ENCODE measurements around the gene OCA2. TPM values are rescaled to one million over a fixed set of nuclear protein-coding genes. Genes with fewer than 3 reads are reported as not detected.

OCA2 gene
- total and polyA plus RNA-seq, 2 of the 4 experiments (the other 2 are of a cell fraction), result under 0.01 to 0.03 TPM

- H3K4me2 ChIP-seq (ENCODE audit: low read depth, low read length), result no peak overlapping the region
- WGBS, 2 experiments (ENCODE audit: extremely low coverage in 2 of 2, insufficient read length in 1 of 2), result 76% methylated on average over 7 of the region's 15 CpGs; no CpG with 5 or more reads in 1 of the 2 experiments
- no peak for TF ChIP-seq RAD21 (IDR thresholded peaks at IDR 0.05; ENCODE audit: low read length)
- TF ChIP-seq MAFK (IDR thresholded peaks at IDR 0.05; ENCODE audit: low read depth, low read length), result no peak
- TF ChIP-seq FOS (IDR thresholded peaks at IDR 0.05; ENCODE audit: low read depth, low read length), result no peak
- TF ChIP-seq BHLHE40 (IDR thresholded peaks at IDR 0.05; ENCODE audit: low read depth, low read length), result no peak
- no peak for TF ChIP-seq RFX5 (IDR thresholded peaks at IDR 0.05; ENCODE audit: low read depth, low read length)
- no peak for TF ChIP-seq USF2 (IDR thresholded peaks at IDR 0.05; ENCODE audit: low read depth, low read length)
- TF ChIP-seq ELK1 (IDR thresholded peaks at IDR 0.05; ENCODE audit: borderline replicate concordance, low read depth, low read length), result no peak
- TF ChIP-seq CTCF (conservative IDR thresholded peaks at IDR 0.05; ENCODE audit: low read depth, low read length), result no peak
- TF ChIP-seq SMC3 (IDR thresholded peaks at IDR 0.05; ENCODE audit: low read depth, low read length), result no peak
- ChIA-PET CTCF (no interaction called here), POLR2A (ENCODE audit: unreplicated experiment) (no interaction called here)
- no peak overlapping the region for H2BK5ac ChIP-seq (ENCODE audit: low read depth, low read length, poor library complexity, severe bottlenecking)
- no peak for DNase-seq
- no peak overlapping the region for H2BK15ac ChIP-seq (ENCODE audit: low read depth, low read length)
- no peak overlapping the region for H2BK120ac ChIP-seq (ENCODE audit: low read depth, low read length)
- H4K5ac ChIP-seq (ENCODE audit: low read depth, low read length), result no peak overlapping the region
- H3K4ac ChIP-seq (ENCODE audit: low read depth, low read length), result no peak overlapping the region
- in situ Hi-C loops (cut with MboI; ENCODE audit: low sequenced_read_pairs) (no loop called here), intact Hi-C loops (cut with micrococcal nuclease) (no loop called here), dilution Hi-C loops (cut with HindIII; ENCODE audit: low sequenced_read_pairs, unreplicated experiment) (no loop called here)
- no peak overlapping the region for H3K18ac ChIP-seq (ENCODE audit: low read depth, low read length)
- H3K9me3 ChIP-seq (ENCODE audit: control insufficient read depth, insufficient read depth, low read length), result peaks cover 42% of the 10 kb centered on the region
- H3K36me3 ChIP-seq (ENCODE audit: control insufficient read depth, insufficient read depth, low read length), result no peaks in the 10 kb centered on the region
- H3K14ac ChIP-seq (replicated peaks; ENCODE audit: low read depth, low read length), result no peak overlapping the region
- no peak overlapping the region for H3K4me3 ChIP-seq (ENCODE audit: insufficient read depth, low read depth, low read length)
- ATAC-seq (ENCODE audit: low read depth), result no peak
- H3K27ac ChIP-seq (ENCODE audit: insufficient read depth, low read length), result no peak overlapping the region
- no peak overlapping the region for H2AK9ac ChIP-seq (replicated peaks; ENCODE audit: low read depth, low read length, poor library complexity)
- H4K20me1 ChIP-seq (ENCODE audit: insufficient read depth, low read length), result no peaks in the 10 kb centered on the region
- H4K91ac ChIP-seq (ENCODE audit: insufficient read depth, low read depth, low read length), result no peak overlapping the region
- no peaks in the 10 kb centered on the region for H3K27me3 ChIP-seq (ENCODE audit: control insufficient read depth, insufficient read depth, low read length)
- H3K23ac ChIP-seq (ENCODE audit: low read depth, low read length), result no peak overlapping the region
- no peak overlapping the region for H4K8ac ChIP-seq (ENCODE audit: low read depth in 2 of 2, low read length in 2 of 2)
- H3K56ac ChIP-seq (ENCODE audit: extremely low read depth, insufficient read depth, low read length), result no peak overlapping the region
- no peak overlapping the region for H2AFZ ChIP-seq (replicated peaks; ENCODE audit: low read length, poor library complexity)
- no peaks in the 10 kb centered on the region for H3K9me1 ChIP-seq (ENCODE audit: insufficient read depth, low read length)
- BruUV-seq (replicated peaks), result no TSS peak
- no peaks in the 10 kb centered on the region for H3K4me1 ChIP-seq (ENCODE audit: control insufficient read depth, insufficient read depth, low read length)
- H3K79me1 ChIP-seq (ENCODE audit: low read depth in 1 of 2, low read length in 2 of 2), result no peaks in the 10 kb centered on the region
- H2BK20ac ChIP-seq (ENCODE audit: low read depth, low read length), result no peak overlapping the region
- H2AK5ac ChIP-seq (ENCODE audit: low read depth, low read length), result no peak overlapping the region
- H3K9ac ChIP-seq (ENCODE audit: low read depth, low read length), result no peak overlapping the region
Measured at GRCh38 chr15:27847775-27848710, 251.1 kb downstream of the OCA2 start.

Data from IMR-90 (cell line).